Measurements from ENCODE around the gene GGACT.

Gene GGACT

GRCh38 chr13:100573121-100573520 is 15.5 kb downstream of the GGACT start:
- DNase-seq (ENCODE audit: extremely low spot score): peak; percentile 67
- ChIA-PET POLR2A (no interaction called here), CTCF (interaction anchor here (0.5 to 2.0 kb wide), 10 partner anchors 13 to 330 kb away, joined by 3 to 13 read pairs (median 4); partner anchors contain the start of gene TMTC4)
- TF ChIP-seq FOXK2 (IDR thresholded peaks at IDR 0.05) (no peak), SUZ12 (IDR thresholded peaks at IDR 0.05) (no peak), ELF4 (IDR thresholded peaks at IDR 0.05) (no peak), ARNT (IDR thresholded peaks at IDR 0.05) (no peak), NFRKB (IDR thresholded peaks at IDR 0.05) (no peak), SP1 (IDR thresholded peaks at IDR 0.05) (no peak), BHLHE40 (IDR thresholded peaks at IDR 0.05; ENCODE audit: borderline replicate concordance) (no peak)

- CTCF ChIA-PET: no interaction called here
- POLR2A ChIA-PET: no interaction called here
- no peak for TF ChIP-seq LEF1 (IDR thresholded peaks at IDR 0.05; ENCODE audit: borderline replicate concordance)
- TF ChIP-seq FOXA1 (IDR thresholded peaks at IDR 0.05): no peak
- no peak for TF ChIP-seq HDGF (IDR thresholded peaks at IDR 0.05; ENCODE audit: borderline replicate concordance)
- TF ChIP-seq SUZ12 (IDR thresholded peaks at IDR 0.05): no peak
- no peak for TF ChIP-seq ARNT (IDR thresholded peaks at IDR 0.05)
- no peak for TF ChIP-seq BHLHE40 (IDR thresholded peaks at IDR 0.05; ENCODE audit: borderline replicate concordance)
- TF ChIP-seq CTBP1 (IDR thresholded peaks at IDR 0.05; ENCODE audit: borderline replicate concordance): no peak
- TF ChIP-seq ZNF384 (IDR thresholded peaks at IDR 0.05): no peak
- TF ChIP-seq PKNOX1 (IDR thresholded peaks at IDR 0.05): no peak
- no peak for TF ChIP-seq NFRKB (IDR thresholded peaks at IDR 0.05)
- no peak for DNase-seq (ENCODE audit: extremely low spot score)
These were observed 22.0 kb downstream of the GGACT start for GRCh38 chr13:100566543-100566942.

- CTCF ChIA-PET: no interaction called here
- POLR2A ChIA-PET: no interaction called here
- TF ChIP-seq SP1 (IDR thresholded peaks at IDR 0.05) (no peak), SUZ12 (IDR thresholded peaks at IDR 0.05) (no peak), CTBP1 (IDR thresholded peaks at IDR 0.05; ENCODE audit: borderline replicate concordance) (no peak), TARDBP (IDR thresholded peaks at IDR 0.05) (no peak), HDGF (IDR thresholded peaks at IDR 0.05; ENCODE audit: borderline replicate concordance) (no peak), ARNT (IDR thresholded peaks at IDR 0.05) (no peak), FOXM1 (IDR thresholded peaks at IDR 0.05; ENCODE audit: borderline replicate concordance) (no peak), PKNOX1 (IDR thresholded peaks at IDR 0.05) (no peak), NFRKB (IDR thresholded peaks at IDR 0.05) (no peak), BHLHE40 (IDR thresholded peaks at IDR 0.05; ENCODE audit: borderline replicate concordance) (no peak), ELF4 (IDR thresholded peaks at IDR 0.05) (no peak), FOXA1 (IDR thresholded peaks at IDR 0.05) (no peak), FOXK2 (IDR thresholded peaks at IDR 0.05) (no peak), L3MBTL2 (conservative IDR thresholded peaks at IDR 0.05) (no peak), ZNF384 (IDR thresholded peaks at IDR 0.05) (no peak), LEF1 (IDR thresholded peaks at IDR 0.05; ENCODE audit: borderline replicate concordance) (no peak)
- DNase-seq (ENCODE audit: extremely low spot score): no peak
These were observed 23.3 kb downstream of the GGACT start for GRCh38 chr13:100565286-100565685.

DNA sequence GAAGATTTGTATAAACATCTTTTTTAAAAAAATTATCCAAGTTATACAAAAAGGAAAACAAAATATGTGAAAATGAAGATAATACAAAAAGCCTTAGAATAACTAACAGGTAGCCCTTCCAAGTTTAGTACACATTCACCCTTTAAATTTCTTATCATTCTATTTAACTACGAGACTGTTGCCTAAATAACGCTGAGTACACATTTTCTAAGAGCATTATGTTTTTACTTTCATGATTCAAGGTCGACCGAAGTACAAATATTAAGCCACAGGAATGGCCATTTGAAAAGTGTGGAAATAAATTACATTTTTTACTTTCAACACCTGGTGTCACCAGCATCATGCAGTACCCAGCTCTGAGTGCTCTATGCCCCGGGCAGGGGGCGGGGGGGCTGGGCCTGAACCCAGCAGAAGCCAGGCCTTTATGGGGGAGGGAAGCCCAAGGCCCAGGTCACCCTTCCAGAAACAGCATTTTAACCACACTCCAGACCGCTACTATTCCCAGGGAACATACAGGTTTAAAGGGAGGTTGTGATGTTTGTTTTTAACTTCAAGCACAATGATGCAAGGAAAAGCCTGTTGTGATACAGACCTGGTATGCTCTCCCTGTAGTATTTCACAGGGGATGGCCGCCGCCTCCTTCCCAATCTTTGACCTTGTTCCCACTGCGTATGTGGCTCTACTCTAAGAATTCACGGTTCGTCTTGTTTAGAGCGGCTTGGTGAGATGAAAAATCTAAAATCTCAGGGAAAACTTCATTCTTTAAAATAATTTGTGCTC is 24.0 kb downstream of the GGACT start:
- no peak for TF ChIP-seq ZNF384 (IDR thresholded peaks at IDR 0.05)
- TF ChIP-seq FOXK2 (IDR thresholded peaks at IDR 0.05): no peak
- no peak for TF ChIP-seq PKNOX1 (IDR thresholded peaks at IDR 0.05)
- TF ChIP-seq LEF1 (IDR thresholded peaks at IDR 0.05; ENCODE audit: borderline replicate concordance): no peak
- no peak for TF ChIP-seq ARNT (IDR thresholded peaks at IDR 0.05)
- no peak for TF ChIP-seq HDGF (IDR thresholded peaks at IDR 0.05; ENCODE audit: borderline replicate concordance)
- no peak for TF ChIP-seq FOXM1 (IDR thresholded peaks at IDR 0.05; ENCODE audit: borderline replicate concordance)
- no peak for DNase-seq (ENCODE audit: extremely low spot score)
- ChIA-PET POLR2A (no interaction called here), CTCF (no interaction called here)

DNA sequence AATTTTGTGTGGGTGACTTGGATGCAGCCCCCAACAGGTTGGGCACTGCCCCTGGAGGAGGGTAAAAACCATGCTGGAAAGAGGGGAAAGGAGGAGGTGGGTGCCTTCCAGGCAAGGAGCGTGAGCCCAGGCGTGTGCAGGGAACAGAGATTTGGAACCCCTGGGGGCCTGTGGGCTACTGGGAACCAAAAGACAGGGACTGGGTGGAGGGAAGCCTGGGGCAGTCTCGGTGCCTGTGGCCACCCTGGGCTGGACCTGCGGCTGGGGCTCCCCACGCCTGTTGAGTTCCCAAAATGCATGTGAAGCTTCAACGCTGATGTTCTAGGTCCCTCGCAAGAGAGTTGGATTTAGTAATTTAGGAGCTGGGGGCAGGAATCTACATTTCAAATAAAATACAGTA is 24.8 kb downstream of the GGACT start:
- CTCF ChIA-PET: no interaction called here

More for the DNA sequence above, 24.8 kb downstream of the GGACT start:
- TF ChIP-seq ZNF384 (IDR thresholded peaks at IDR 0.05) (no peak), SP1 (IDR thresholded peaks at IDR 0.05) (no peak), ELF4 (IDR thresholded peaks at IDR 0.05) (no peak), LEF1 (IDR thresholded peaks at IDR 0.05; ENCODE audit: borderline replicate concordance) (no peak), FOXM1 (IDR thresholded peaks at IDR 0.05; ENCODE audit: borderline replicate concordance) (no peak), ARNT (IDR thresholded peaks at IDR 0.05) (no peak), NFRKB (IDR thresholded peaks at IDR 0.05) (no peak), SUZ12 (IDR thresholded peaks at IDR 0.05) (no peak), FOXA1 (IDR thresholded peaks at IDR 0.05) (no peak), HDGF (IDR thresholded peaks at IDR 0.05; ENCODE audit: borderline replicate concordance) (no peak), FOXK2 (IDR thresholded peaks at IDR 0.05) (no peak), L3MBTL2 (conservative IDR thresholded peaks at IDR 0.05) (no peak), TARDBP (IDR thresholded peaks at IDR 0.05) (no peak), PKNOX1 (IDR thresholded peaks at IDR 0.05) (no peak), BHLHE40 (IDR thresholded peaks at IDR 0.05; ENCODE audit: borderline replicate concordance) (no peak)
- no peak for DNase-seq (ENCODE audit: extremely low spot score)
- POLR2A ChIA-PET: no interaction called here
